GM12801 (cell line): Measurements from ENCODE around the gene RAB11FIP4.

Experiments used
- CTCF ChIP-seq: IDR thresholded peaks from one replicate; pipeline ENCODE4 v1.5.1; 2011; ENCODE audit warnings: control low read depth; ENCODE audit not compliant: insufficient read length; ENCODE audit errors: extremely low read depth

The RAB11FIP4 gene

DNA sequence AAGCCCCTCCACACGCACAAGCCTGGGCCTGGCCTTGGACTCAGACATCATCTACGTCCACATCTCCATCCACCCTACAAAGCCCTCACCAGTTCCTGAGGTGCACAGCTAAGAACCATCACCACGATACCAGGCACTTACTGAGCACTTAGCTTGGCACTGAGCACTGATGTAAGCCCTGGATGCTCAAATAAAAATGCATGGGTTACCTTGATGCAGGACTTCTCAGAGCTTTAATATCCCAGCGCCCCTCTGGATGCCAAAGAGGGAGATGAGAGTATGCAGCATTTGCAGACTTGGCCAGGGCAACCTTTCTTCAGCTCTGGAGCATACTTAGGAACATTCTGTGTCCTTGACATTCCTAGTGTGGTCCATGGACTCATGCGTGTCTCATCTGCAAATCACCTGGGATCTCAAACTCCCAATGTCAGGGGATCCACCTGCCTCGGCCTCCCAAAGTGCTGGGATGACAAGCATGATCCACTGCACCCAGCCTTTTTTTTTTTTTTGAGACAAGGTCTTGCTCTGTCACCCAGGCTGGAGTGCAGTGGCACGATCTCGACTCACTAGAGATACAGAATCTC is 69.8 kb downstream of the RAB11FIP4 start:
- TF ChIP-seq CTCF = no peak

DNA sequence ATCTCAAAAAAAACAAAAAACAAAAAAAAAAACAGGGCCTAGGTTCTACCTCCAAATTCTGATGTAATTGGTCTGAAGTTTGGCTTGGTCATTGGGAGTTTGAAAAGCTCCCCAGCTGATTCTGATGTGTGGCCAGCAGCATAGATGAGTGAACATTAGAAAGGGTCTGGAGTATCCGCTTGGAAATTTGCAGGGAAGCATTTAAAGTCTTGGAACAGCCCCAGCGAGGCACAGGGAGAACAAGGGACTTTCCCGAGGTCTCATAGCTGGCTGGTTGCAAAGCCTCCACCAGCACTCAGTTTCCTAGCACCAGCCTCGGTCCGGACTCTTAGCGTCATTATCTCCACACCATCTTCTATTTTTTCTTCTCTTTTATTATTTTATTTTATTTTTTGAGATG is 70.8 kb downstream of the RAB11FIP4 start:
- no peak for TF ChIP-seq CTCF

DNA sequence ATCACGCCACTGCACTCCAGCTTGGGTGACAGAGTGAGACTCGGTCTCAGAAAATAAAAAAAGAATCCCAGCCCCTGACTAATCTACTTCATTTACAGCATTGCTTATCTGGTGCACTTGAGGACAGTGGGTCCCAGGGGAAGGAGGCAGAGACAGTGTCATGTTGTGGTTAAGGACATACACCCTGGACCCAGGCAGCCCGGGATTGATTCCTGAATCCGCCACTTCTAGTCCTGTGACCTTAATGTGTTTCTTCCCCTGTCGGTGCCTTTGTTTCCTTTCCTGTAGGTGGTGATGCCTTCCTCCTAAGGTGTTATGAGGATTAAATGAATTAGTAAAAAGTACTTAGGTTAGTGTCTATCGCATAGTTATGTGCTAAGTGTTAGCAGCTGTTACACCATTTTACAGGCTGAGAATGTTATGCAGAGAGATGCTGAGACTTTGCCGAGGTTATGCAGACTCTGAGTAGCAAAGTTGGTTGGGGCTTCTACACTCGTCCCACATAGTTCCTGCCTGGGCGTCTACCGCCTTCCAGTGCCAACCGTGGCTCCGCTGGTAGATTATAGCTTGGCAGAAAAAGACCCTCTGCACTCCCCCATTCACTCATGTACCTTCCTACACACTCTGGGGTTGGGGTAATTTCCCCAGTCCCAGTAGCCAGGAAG is 74.8 kb downstream of the RAB11FIP4 start:
- TF ChIP-seq CTCF = no peak

DNA sequence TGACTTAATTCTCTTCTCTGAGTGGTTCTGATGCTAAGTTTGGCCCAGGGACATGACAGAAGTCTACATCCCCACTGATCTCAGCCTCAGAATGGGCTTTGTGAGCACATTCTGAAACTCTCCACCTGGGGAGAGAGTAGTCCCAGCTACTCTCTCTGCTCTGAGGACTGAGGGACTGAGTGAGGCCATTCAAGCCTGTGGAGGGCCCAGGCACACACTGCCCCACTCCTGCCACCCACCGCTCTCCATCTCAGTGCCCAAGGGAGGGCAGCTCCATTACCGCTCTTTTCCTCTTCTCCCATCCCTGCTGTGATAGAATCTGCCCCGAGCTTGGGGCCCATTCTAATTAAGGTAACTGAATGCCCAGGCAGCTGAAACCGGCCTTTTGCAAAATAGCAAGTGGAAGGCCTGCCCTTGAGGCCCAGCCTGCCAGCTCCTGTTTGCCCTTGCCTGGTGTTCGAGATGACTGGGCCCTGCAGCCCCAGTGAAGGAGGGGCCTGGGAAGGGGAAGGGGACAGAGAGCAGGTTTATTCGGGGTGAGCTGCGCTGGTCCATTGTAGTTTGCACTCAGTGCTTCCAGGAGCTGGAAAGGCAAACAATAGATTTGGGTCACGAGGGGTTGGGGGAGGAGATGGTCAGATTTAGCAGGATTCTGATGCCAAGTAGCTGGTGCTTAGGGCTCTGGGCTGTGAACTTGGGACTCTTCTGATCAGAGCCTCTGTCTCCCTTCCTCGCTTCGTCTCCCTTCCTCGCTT is 76.2 kb downstream of the RAB11FIP4 start:
- no peak for TF ChIP-seq CTCF

DNA sequence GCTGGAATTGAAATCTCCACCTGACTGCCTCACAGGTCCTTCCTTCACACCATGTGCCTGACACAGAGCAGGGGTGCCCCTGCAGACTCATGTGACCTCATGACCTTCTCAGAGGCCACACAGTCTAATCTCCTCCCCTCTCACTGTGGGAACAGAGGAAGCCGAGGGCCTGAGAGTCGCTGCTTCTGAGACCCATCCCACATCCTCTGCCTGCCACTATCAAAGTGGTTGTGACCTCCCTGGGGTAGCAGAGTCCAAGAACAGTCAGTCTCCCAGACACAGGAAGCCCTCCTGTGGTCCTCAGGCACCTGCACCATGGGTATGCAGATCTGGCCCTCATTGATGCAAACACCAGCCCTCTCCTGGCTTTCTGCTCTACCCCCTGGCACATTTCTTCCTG is 78.5 kb downstream of the RAB11FIP4 start:
- TF ChIP-seq CTCF = no peak

GRCh38 chr17:31470592-31470991 is 79.1 kb downstream of the RAB11FIP4 start:
- no peak for TF ChIP-seq CTCF

DNA sequence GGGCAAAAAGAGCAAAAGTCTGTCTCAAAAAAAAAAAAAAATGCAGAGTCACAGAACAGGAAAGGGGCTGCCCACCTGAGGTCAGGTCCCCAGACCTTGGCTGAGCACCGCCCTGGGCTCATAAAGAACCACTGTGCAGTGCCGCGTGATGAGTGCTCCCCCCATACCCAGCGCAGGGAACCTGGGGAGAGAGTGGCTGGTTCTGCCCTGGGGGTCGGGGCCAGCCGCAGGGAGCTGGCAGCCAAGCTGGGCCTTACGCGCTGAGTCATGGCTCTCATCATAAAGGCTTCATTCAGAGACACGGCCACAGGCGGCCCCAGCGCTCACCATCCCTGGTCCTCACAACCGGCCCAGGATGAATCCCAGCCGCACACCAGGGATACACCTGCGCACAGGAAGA is 80.7 kb downstream of the RAB11FIP4 start:
- TF ChIP-seq CTCF = no peak
